Duodenal mucosa (tissue), 2 donors: Measurements from ENCODE around the gene DHDDS.
"Not testable (repeated sequence)": the region's sequence is repeated elsewhere in the genome, so short reads cannot be mapped to it uniquely, and the experiment has no call there.

ENCODE experiments used
- H3K27ac ChIP-seq: one replicate; pipeline ENCODE4 v1.7.0; 2013; ENCODE audit warnings: low read depth, low read length
- H3K27me3 ChIP-seq, 2 donors: one replicate each; pipeline ENCODE4 v1.7.0; 2013; ENCODE audit warnings: low read length in 2 of 2, control low read depth in 1 of 2; ENCODE audit not compliant: insufficient read depth in 2 of 2, control insufficient read depth in 1 of 2
- H3K36me3 ChIP-seq, 2 donors: one replicate each; pipeline ENCODE4 v1.7.0; 2013; ENCODE audit warnings: low read length in 2 of 2, control low read depth in 1 of 2; ENCODE audit not compliant: insufficient read depth in 2 of 2, control insufficient read depth in 1 of 2
- H3K4me1 ChIP-seq, 2 donors: one replicate each; pipeline ENCODE4 v1.7.0; 2013; ENCODE audit warnings: low read length in 2 of 2, control low read depth in 1 of 2; ENCODE audit not compliant: insufficient read depth in 2 of 2, control insufficient read depth in 1 of 2
- H3K4me3 ChIP-seq, 2 donors: one replicate each; pipeline ENCODE4 v1.7.0; 2013; ENCODE audit warnings: low read length in 2 of 2, low read depth in 1 of 2
- H3K9ac ChIP-seq, 2 donors: one replicate each; pipeline ENCODE4 v1.7.0; 2013; ENCODE audit warnings: low read length in 2 of 2, low read depth in 1 of 2
- H3K9me3 ChIP-seq, 2 donors: one replicate each; pipeline ENCODE4 v1.7.0; 2013; ENCODE audit warnings: low read length in 2 of 2, control low read depth in 1 of 2; ENCODE audit not compliant: control insufficient read depth in 1 of 2

Gene DHDDS

GRCh38 chr1:26493938-26494337 is 61.8 kb downstream of the DHDDS start:
- no peaks in the 10 kb centered on the region for H3K9me3 ChIP-seq
- no peak overlapping the region for H3K4me3 ChIP-seq

GRCh38 chr1:26496861-26497260 is 64.7 kb downstream of the DHDDS start:
- no peaks in the 10 kb centered on the region for H3K9me3 ChIP-seq
- no peaks in the 10 kb centered on the region for H3K27me3 ChIP-seq
- H3K4me1 ChIP-seq: peaks cover 5 to 7% of the 10 kb centered on the region in 2 donors
- H3K9ac ChIP-seq: no peak overlapping the region
- no peak overlapping the region for H3K27ac ChIP-seq
- no peaks in the 10 kb centered on the region for H3K36me3 ChIP-seq
- H3K4me3 ChIP-seq: no peak overlapping the region

More at GRCh38 chr1:26493938-26494337, 61.8 kb downstream of the DHDDS start:
- Histone ChIP-seq H3K27ac (no peak overlapping the region), H3K36me3 (no peaks in the 10 kb centered on the region), H3K4me1 (no peaks in the 10 kb centered on the region), H3K27me3 (no peaks in the 10 kb centered on the region), H3K9ac (no peak overlapping the region)

- peak overlapping the region in 1 of 2 donors; percentile 38 for H3K9ac ChIP-seq
Measured at GRCh38 chr1:26498894-26499293, 66.8 kb downstream of the DHDDS start.

GRCh38 chr1:26500488-26501175 is 68.5 kb downstream of the DHDDS start:
- Histone ChIP-seq H3K9ac (peak overlapping the region; percentile 90 to 96), H3K4me3 (peak overlapping the region; percentile 88 to 95), H3K36me3 (no peaks in the 10 kb centered on the region), H3K4me1 (peaks cover 5 to 9% of the 10 kb centered on the region in 2 donors), H3K9me3 (no peaks in the 10 kb centered on the region), H3K27ac (peak overlapping the region; percentile 95), H3K27me3 (no peaks in the 10 kb centered on the region)

More at GRCh38 chr1:26498894-26499293, 66.8 kb downstream of the DHDDS start:
- Histone ChIP-seq H3K27me3 (no peaks in the 10 kb centered on the region), H3K36me3 (no peaks in the 10 kb centered on the region), H3K4me3 (no peak overlapping the region), H3K9me3 (no peaks in the 10 kb centered on the region), H3K4me1 (peaks cover 5 to 9% of the 10 kb centered on the region in 2 donors), H3K27ac (no peak overlapping the region)

GRCh38 chr1:26510711-26511110 is 78.6 kb downstream of the DHDDS start:
- not testable (repeated sequence) for H3K4me1 ChIP-seq, H3K36me3 ChIP-seq, H3K27me3 ChIP-seq, H3K9ac ChIP-seq, H3K27ac ChIP-seq, H3K9me3 ChIP-seq, H3K4me3 ChIP-seq

GRCh38 chr1:26515836-26516235 is 83.7 kb downstream of the DHDDS start:
- not testable (repeated sequence) for H3K27me3 ChIP-seq, H3K27ac ChIP-seq, H3K36me3 ChIP-seq, H3K9me3 ChIP-seq, H3K9ac ChIP-seq, H3K4me1 ChIP-seq, H3K4me3 ChIP-seq

GRCh38 chr1:26516987-26517765 is 85.1 kb downstream of the DHDDS start:
- Histone ChIP-seq H3K27ac (no peak overlapping the region), H3K4me1 (no peaks in the 10 kb centered on the region), H3K27me3 (no peaks in the 10 kb centered on the region), H3K9me3 (no peaks in the 10 kb centered on the region), H3K9ac (no peak overlapping the region), H3K4me3 (no peak overlapping the region), H3K36me3 (no peaks in the 10 kb centered on the region)

GRCh38 chr1:26517766-26518049 is 85.6 kb downstream of the DHDDS start:
- Histone ChIP-seq H3K9me3 (no peaks in the 10 kb centered on the region), H3K4me1 (no peaks in the 10 kb centered on the region), H3K27me3 (no peaks in the 10 kb centered on the region), H3K27ac (no peak overlapping the region), H3K9ac (no peak overlapping the region), H3K4me3 (no peak overlapping the region), H3K36me3 (no peaks in the 10 kb centered on the region)

- H3K27me3 ChIP-seq: no peaks in the 10 kb centered on the region
- no peaks in the 10 kb centered on the region for H3K9me3 ChIP-seq
- H3K9ac ChIP-seq: no peak overlapping the region
- H3K4me1 ChIP-seq: no peaks in the 10 kb centered on the region
- H3K4me3 ChIP-seq: no peak overlapping the region
- no peak overlapping the region for H3K27ac ChIP-seq
- no peaks in the 10 kb centered on the region for H3K36me3 ChIP-seq
Measured at GRCh38 chr1:26518355-26518754, 86.2 kb downstream of the DHDDS start.

GRCh38 chr1:26520339-26520738 is 88.2 kb downstream of the DHDDS start:
- Histone ChIP-seq H3K4me3 (no peak overlapping the region), H3K27ac (no peak overlapping the region), H3K9ac (no peak overlapping the region), H3K27me3 (peaks cover 0 to 8% of the 10 kb centered on the region in 2 donors), H3K9me3 (no peaks in the 10 kb centered on the region), H3K4me1 (no peaks in the 10 kb centered on the region), H3K36me3 (no peaks in the 10 kb centered on the region)
